Esophagus squamous epithelium (tissue), 5 donors: ENCODE measurements around the gene ST6GALNAC3. TPM values are rescaled to one million over a fixed set of nuclear protein-coding genes. Genes with fewer than 3 reads are reported as not detected.
A peak's percentile ranks its signal among the peaks of the same experiment; 100 is the strongest.

Experiments used
- DNase-seq: peaks from one replicate; lab custom pipeline; 2025; lab: John Stamatoyannopoulos, UW
- H3K27ac ChIP-seq, 4 donors: fragments of 200-600 bp; sonication (generic); one replicate each; pipeline ENCODE4 v1.5.1; 2016 to 2019; ENCODE audit warnings: mild to moderate bottlenecking in 1 of 4
- H3K27me3 ChIP-seq, 4 donors: fragments of 200-600 bp; sonication (generic); 1 replicate in 3 of 4; 2 replicates in 1 of 4; pipeline versions ENCODE4 v1.5.1 to v1.6.0; 2017 to 2021; ENCODE audit warnings: antibody characterized with exemption in 1 of 4
- H3K36me3 ChIP-seq, 3 donors: fragments of 200-600 bp; sonication (generic); one replicate each; pipeline ENCODE4 v1.5.1; 2016 to 2019
- H3K4me1 ChIP-seq, 3 donors: fragments of 200-600 bp; sonication (generic); one replicate each; pipeline ENCODE4 v1.5.1; 2017 to 2019
- H3K4me3 ChIP-seq, 4 donors: fragments of 200-600 bp; sonication (generic); 1 replicate in 3 of 4; 2 replicates in 1 of 4; pipeline ENCODE4 v1.5.1; 2016 to 2019; ENCODE audit warnings: mild to moderate bottlenecking in 2 of 4, moderate library complexity in 1 of 4
- H3K9me3 ChIP-seq, 3 donors: fragments of 200-600 bp; sonication (generic); one replicate each; pipeline ENCODE4 v1.5.1; 2016 to 2019
- POLR2A ChIP-seq, 4 donors: fragments of 450-650 bp; IDR thresholded peaks; one replicate each; pipeline ENCODE4 v1.6.1; 2017; ENCODE audit warnings: antibody characterized with exemption in 4 of 4, mild to moderate bottlenecking in 4 of 4, moderate library complexity in 3 of 4
- WGBS, 2 donors: methylation state at CpG; one replicate each; pipeline ENCODE4 v1.1.5; 2018; 5-methylcytosine and 5-hydroxymethylcytosine counted together
- intact Hi-C: fragments of 100-400 bp; cut with DNase I; formaldehyde crosslinking; loops from one replicate; pipeline ENCODE4 v1.15.0; 2022
- total RNA-seq, 4 donors: library from RNA; depleted of rRNA; stranded (reverse); fragments of >200 nt; gene quantifications; one replicate each; pipeline ENCODE4 v1.1.0, GENCODE V29; 2016
- TF ChIP-seq, protein P1 (sequence below), 6 experiments: fragments of 450-650 bp in 4 of 6; fragments of 200-600 bp in 2 of 6; sonication (generic) in 2 of 6; IDR thresholded peaks; one replicate each; pipeline ENCODE4 v1.5.1; 2016 to 2019; ENCODE audit warnings: antibody characterized with exemption in 6 of 6, mild to moderate bottlenecking in 4 of 6, moderate library complexity in 4 of 6
- donor health status: DM: yes; HTN: yes; CAD: no.

ST6GALNAC3 gene
- total RNA-seq = 1 to 10 TPM in 3 of 4 donors, under 1 TPM in 1; 0.27 to 4.3 (median 2.2) TPM

DNA sequence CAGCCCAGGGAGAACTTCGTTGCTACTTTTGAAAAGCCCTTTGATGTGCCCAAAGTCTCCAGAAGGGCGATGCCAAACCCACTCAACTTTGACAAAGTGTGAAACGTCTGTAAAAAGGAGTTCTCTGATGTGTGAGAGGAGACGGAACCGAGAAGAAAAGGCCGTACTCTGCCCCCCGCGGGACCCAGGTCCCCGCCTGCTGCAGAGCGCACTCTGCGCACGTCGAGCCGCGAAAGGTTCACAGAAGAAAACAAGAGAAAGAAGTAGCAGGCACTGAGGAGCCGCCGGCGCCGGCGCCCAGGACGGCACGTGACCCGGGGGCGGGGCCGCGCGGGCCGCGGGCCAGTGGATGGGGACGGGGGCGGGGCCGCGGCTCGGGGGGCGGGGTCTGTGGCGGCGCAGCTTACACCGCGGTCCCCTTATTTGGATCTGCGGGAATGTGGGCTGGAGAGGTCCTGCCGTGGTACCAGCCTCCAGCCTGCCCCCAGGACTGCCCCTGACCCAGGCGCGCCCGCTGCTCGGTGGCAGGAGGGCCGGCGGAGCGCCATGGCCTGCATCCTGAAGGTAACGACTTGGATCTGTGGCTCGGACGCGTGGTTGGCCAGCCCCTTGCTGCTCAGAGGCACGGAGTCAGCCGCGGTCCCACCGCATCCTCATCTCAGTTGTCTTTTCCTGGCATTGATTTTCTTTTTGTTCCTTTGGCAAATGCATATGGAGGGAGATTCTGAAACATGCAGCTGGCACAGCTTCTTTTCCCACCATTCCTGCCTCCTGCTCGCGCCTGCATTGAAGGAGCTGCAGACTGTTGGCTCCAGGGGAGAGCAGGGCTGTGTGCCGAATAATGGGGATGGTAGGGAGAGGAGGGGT, at the start of gene ST6GALNAC3:
Gene ST6GALNAC3 (plus strand): TSS at position 426 of the 867 bp plus-strand sequence.
- Histone ChIP-seq H3K27me3 (peaks cover 0 to 6% (median 0%) of the 10 kb centered on the region in 4 donors), H3K36me3 (no peaks in the 10 kb centered on the region), H3K27ac (peak within 1 kb of the TSS; percentile 70 to 88 (median 78)), H3K4me3 (peak within 1 kb of the TSS; percentile 37 to 82 (median 58)), H3K4me1 (peaks cover 3 to 22% (median 4%) of the 10 kb centered on the region in 3 donors), H3K9me3 (no peaks in the 10 kb centered on the region)
- DNase-seq = no peak
- 0 to 1% methylated on average over 19 to 27 of the region's 59 CpGs for WGBS, 2 donors
- intact Hi-C loops = no loop called here
- TF ChIP-seq, protein P1, sequence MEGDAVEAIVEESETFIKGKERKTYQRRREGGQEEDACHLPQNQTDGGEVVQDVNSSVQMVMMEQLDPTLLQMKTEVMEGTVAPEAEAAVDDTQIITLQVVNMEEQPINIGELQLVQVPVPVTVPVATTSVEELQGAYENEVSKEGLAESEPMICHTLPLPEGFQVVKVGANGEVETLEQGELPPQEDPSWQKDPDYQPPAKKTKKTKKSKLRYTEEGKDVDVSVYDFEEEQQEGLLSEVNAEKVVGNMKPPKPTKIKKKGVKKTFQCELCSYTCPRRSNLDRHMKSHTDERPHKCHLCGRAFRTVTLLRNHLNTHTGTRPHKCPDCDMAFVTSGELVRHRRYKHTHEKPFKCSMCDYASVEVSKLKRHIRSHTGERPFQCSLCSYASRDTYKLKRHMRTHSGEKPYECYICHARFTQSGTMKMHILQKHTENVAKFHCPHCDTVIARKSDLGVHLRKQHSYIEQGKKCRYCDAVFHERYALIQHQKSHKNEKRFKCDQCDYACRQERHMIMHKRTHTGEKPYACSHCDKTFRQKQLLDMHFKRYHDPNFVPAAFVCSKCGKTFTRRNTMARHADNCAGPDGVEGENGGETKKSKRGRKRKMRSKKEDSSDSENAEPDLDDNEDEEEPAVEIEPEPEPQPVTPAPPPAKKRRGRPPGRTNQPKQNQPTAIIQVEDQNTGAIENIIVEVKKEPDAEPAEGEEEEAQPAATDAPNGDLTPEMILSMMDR (IDR thresholded peaks at IDR 0.05) = no peak
- peak in 2 of 4 donors; percentile 42 to 64 for TF ChIP-seq POLR2A (IDR thresholded peaks at IDR 0.05)

DNA sequence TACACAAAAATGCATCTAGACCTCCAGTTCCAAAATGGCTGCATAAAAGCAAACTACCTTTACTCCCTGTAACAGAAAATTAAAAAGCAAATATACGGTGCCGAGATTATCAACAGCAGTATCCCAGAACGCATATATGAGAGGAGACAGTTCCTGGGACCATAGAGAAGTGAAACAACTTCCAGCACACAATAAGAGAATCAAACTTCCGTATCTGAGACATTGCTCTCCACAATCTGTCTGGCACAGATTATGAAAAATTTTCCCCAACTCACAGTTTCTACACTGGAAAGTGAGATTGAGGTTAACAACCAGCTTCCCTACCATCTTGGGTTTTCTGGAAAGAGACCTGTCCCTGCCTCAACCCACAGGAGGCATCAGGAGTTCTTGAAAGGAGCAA, 47.2 kb upstream of the ST6GALNAC3 start:
- no peaks in the 10 kb centered on the region for H3K4me1 ChIP-seq
- intact Hi-C loops = no loop called here
- DNase-seq = no peak
- TF ChIP-seq POLR2A (IDR thresholded peaks at IDR 0.05) = no peak
- TF ChIP-seq, protein P1 (IDR thresholded peaks at IDR 0.05) = no peak
- WGBS, 2 donors = 82 to 94% methylated on average over 4 of the region's 4 CpGs
- no peaks in the 10 kb centered on the region for H3K27me3 ChIP-seq
- H3K4me3 ChIP-seq = no peak overlapping the region
- no peak overlapping the region for H3K27ac ChIP-seq
- H3K9me3 ChIP-seq = no peaks in the 10 kb centered on the region
- H3K36me3 ChIP-seq = no peaks in the 10 kb centered on the region

DNA sequence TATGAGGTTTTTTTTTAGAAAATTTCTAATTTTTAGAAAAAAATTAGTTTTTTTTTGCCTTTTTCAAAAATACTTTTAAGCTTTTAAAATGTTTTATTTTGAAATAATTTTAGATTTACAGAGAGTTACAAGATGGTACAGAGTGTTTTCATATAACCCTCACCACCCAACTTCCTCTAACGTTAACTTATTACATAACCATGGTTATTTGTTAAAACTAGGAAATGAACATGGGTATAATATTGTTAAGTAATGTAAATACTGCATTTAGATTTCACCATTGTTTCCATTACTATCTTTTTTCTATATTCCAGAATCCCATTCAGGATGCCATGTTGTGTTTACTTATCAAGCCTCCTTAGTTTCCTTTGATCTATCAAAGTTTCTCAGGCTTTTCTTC, 45.2 kb upstream of the ST6GALNAC3 start:
- H3K4me1 ChIP-seq = no peaks in the 10 kb centered on the region
- TF ChIP-seq, protein P1 (IDR thresholded peaks at IDR 0.05) = no peak
- TF ChIP-seq POLR2A (IDR thresholded peaks at IDR 0.05) = no peak
- no peaks in the 10 kb centered on the region for H3K27me3 ChIP-seq
- no peaks in the 10 kb centered on the region for H3K9me3 ChIP-seq
- H3K4me3 ChIP-seq = no peak overlapping the region
- intact Hi-C loops = no loop called here
- no peaks in the 10 kb centered on the region for H3K36me3 ChIP-seq
- no peak for DNase-seq
- WGBS, 2 donors = 54 to 80% methylated on average over 1 of the region's 1 CpG
- no peak overlapping the region for H3K27ac ChIP-seq

DNA sequence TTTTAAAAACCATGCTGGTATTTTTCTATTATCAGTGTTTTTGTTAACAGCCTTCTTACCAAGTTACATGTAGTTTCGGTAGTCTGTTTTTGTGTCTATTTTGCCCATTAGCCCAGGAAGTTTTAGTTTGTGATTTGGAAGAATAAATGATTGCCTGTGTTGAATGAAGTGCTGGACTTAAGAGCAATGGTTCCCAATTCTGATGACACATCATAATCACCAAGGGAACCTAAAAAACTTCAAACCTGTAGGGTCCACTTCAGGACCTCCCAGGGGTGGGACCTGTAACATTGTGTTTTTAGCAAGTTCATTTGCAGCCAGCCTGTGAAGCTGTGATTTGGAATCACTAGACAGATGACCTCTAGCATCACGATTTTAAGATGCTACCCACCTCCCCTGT, 43.0 kb upstream of the ST6GALNAC3 start:
- H3K36me3 ChIP-seq = no peaks in the 10 kb centered on the region
- H3K4me1 ChIP-seq = no peaks in the 10 kb centered on the region
- no peak overlapping the region for H3K4me3 ChIP-seq
- 58 to 60% methylated on average over 2 of the region's 2 CpGs for WGBS, 2 donors
- TF ChIP-seq, protein P1 (IDR thresholded peaks at IDR 0.05) = no peak
- TF ChIP-seq POLR2A (IDR thresholded peaks at IDR 0.05) = no peak
- intact Hi-C loops = no loop called here
- no peak overlapping the region for H3K27ac ChIP-seq
- no peaks in the 10 kb centered on the region for H3K9me3 ChIP-seq
- H3K27me3 ChIP-seq = no peaks in the 10 kb centered on the region
- no peak for DNase-seq

DNA sequence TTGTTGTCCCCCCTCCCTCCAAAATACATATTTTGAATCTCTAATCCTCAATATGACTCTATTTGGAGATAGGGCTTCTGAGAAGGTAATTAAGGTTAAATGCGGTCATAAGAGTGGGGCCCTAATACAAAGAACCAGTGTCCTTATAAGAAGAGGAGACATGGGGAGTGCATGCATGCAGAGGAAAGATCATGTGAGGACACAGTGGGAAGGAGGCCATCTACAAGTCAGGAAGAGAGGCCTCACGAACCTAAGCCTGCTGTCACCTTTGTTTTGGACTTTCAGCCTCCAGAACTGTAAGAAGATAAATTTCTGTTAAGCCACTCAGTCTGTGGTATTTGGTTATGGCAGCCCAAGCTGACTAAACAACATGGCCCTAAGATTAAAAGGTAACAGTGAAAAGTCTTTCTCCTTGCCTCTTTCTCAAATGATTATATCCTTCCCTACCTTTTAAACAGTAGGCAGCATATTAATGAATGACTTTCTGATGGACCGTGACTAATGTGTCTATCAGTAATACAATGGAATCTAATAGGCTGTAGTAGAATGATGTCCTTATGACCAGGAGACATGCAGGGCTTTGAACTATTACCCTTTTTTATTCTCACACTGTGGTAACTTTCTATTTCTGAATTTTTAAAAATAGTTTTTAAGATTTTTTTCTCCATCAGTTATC, 40.6 kb upstream of the ST6GALNAC3 start:
- Histone ChIP-seq H3K4me1 (no peaks in the 10 kb centered on the region), H3K4me3 (no peak overlapping the region), H3K36me3 (no peaks in the 10 kb centered on the region), H3K9me3 (no peaks in the 10 kb centered on the region), H3K27me3 (no peaks in the 10 kb centered on the region), H3K27ac (no peak overlapping the region)
- no peak for TF ChIP-seq POLR2A (IDR thresholded peaks at IDR 0.05)
- TF ChIP-seq, protein P1 (IDR thresholded peaks at IDR 0.05) = no peak
- intact Hi-C loops = no loop called here
- WGBS, 2 donors = 75 to 88% methylated on average over 3 of the region's 3 CpGs
- no peak for DNase-seq
